GM19452 (cell line): ENCODE measurements around the gene CACNA1C.
"Not testable (repeated sequence)": the region's sequence is repeated elsewhere in the genome, so short reads cannot be mapped to it uniquely, and the experiment has no call there.

Experiments
- ATAC-seq: cut with Tn5 transposase; IDR thresholded peaks from one replicate; pipeline ENCODE4 v1.9.1; 2021; ENCODE audit not compliant: unreplicated experiment

The CACNA1C gene

DNA sequence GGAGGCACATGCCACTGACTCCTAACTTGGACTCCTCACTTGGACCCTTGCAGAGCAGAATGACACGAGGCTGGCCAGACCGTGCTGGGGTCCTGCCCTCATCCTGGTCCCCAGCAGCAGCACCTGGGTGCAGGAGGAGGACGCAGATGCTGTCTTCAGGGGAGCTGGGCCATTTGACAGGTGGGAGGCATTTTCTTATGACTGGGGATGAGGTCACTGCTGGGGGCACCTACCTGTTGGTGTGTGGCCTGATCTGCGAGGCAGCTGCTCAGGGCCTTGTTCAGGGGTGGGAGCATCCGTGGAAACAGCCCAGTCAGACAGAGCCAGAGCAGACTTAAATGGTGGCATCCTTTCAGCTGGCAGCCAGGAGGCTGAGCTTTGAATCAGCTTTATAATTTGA lies 57.3 kb downstream of the CACNA1C start:
- ATAC-seq, result no peak

GRCh38 chr12:2110849-2111566 lies 58.2 kb downstream of the CACNA1C start:
- no peak for ATAC-seq

DNA sequence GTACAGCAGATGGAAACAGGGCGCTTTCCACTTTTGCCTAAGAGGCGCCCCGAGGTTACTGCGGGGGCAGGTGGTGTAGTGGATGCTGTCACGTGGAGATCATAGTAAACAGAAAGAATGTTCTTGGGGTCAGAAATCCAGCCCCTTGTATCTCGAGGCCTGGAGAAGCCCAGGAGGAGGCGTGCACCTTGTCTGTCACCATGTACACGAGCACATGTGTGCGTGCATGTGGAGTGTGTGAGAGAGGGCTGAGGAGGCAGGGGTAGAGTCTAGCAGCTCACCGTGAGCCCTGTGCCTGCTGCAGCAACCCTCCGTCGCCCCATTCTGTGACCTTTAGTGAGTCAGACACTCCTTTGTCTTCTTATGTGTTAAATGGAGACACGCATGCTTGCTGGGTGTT lies 59.0 kb downstream of the CACNA1C start:
- ATAC-seq, result no peak

DNA sequence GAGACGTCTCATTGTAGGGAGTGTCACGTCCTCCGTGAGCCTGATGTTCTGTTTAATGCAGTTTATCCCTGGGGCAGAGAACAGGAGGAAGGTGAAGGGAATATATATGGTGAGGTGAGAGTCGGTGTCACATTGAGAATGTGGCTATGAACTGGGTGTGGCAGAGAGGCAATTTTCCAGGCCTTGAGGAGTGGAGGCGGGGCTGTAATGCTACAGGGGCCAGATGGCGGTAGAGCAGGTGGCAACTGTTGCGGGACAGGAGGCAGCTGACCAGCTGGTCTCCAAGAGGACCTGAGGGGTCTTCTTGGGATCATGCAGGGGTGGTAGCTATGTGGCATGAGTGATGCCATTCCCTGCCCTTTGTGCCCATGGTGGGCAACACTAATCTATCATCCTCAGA lies 59.6 kb downstream of the CACNA1C start:
- no peak for ATAC-seq

GRCh38 chr12:2113119-2113912 lies 60.5 kb downstream of the CACNA1C start:
- ATAC-seq, result no peak

GRCh38 chr12:2114071-2114470 lies 61.3 kb downstream of the CACNA1C start:
- ATAC-seq, result no peak

GRCh38 chr12:2115101-2115845 lies 62.5 kb downstream of the CACNA1C start:
- no peak for ATAC-seq

DNA sequence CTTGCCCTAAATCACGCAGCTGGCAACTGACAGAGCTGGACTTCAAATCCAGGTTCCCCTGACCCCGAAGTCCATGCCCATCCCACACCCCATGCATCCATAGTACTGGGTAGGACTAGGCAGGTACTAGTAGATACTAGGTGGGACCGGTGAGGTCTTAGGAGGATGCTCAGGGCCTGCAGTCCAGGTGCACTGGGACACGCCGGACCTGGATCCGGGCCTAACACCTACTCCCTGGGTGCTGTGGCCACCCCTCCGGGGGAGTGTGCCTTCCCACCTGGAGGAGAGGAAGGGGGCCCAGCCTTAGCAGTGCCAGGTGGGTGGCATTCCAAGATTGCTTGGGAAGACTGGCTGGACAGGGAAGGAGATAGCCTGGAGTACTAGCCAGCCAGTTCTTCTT lies 64.8 kb downstream of the CACNA1C start:
- ATAC-seq, result no peak

DNA sequence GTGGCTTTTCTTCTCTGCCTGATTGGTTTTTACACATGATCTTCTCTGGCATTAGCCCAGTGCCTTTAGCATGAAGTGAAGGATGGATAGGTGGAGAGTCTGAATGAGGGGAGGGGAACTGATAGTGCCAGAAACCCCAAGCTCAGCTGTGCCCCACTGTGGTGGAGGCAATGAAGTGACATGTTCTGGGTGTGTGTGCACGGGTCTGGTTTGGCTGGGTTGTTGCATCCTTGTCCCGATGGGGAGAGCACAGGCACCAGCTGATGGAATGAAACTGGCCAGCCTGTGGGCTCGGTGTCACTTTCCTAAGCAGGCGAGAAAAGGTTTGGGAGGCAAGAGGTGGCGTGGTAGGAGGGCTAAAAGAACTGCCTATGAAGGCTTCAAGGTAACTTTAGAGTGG lies 65.3 kb downstream of the CACNA1C start:
- ATAC-seq, result no peak

DNA sequence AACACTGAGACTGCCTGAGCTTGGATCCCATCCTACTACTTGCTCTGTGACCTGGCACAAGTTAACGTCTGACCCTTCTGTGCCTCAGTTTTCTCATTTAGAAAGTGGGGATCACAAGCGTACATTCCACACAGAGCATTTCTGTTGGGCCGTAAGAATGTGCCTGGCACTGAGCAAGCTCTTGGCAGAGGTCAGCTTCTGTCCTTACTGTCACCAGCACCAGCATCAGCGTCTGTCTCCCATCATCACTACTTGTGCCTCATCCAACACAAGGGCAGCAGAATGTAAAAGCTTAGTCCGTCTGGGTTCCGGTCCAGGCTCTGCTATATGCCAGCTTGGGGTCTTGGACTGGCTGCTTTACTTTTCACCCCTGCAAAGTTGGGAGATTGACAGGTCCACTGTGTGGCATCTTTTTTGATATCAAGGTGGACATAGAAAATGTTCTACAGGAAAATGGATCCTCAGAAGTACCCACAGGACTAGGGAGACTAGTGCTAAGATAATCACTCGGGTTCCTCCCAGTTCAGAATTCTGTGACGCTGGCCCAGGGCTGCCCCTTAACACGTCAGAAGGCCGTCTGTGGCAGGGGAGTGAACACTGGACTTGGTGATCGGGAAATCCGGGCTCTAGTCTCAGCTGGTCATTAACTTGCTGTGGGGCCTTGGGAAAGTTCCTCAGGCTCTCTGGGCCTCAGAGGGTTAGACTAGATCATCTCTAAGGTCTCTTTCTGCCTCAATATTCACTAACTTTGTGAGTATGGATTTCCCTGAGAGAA lies 65.9 kb downstream of the CACNA1C start:
- ATAC-seq, result no peak

- no peak for ATAC-seq
Measured at GRCh38 chr12:2119266-2119665, 66.5 kb downstream of the CACNA1C start.

DNA sequence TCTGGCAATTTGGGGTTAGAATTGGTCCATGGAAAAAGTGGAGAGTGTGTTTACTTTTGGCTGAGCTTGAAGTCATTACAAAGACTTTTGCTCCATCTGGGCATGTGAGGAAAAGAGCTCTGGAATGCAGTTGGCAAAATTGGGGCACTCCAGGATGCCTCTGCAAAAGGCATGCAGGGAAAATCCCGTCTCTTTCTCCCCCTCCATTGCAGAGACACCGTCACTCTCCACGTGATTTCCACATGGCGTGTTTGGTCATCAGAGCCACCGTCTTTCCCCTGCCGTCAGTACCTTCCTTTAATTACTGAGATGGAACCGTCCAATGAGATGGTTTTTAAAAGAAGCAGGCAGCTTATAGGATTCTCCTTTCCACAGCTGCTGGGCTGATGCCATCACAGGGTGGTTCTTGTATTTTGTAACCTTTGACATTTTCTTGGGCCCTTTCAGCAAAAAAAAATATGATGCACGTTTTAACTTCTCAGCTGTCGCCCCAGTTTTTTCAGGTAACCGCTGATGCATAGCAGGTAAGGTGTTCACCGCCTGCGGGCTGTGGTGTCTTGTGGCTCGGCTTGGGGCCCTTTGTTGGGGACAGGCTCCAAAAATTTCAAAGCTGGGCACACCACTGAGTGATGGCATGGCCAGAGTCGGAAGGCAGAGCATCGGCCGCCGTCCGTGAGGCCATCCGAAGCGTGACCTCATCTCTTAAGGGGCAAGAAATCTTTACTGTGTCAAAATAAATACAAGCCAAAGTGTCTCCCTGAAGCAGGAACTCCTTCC lies 68.4 kb downstream of the CACNA1C start:
- ATAC-seq, result no peak

DNA sequence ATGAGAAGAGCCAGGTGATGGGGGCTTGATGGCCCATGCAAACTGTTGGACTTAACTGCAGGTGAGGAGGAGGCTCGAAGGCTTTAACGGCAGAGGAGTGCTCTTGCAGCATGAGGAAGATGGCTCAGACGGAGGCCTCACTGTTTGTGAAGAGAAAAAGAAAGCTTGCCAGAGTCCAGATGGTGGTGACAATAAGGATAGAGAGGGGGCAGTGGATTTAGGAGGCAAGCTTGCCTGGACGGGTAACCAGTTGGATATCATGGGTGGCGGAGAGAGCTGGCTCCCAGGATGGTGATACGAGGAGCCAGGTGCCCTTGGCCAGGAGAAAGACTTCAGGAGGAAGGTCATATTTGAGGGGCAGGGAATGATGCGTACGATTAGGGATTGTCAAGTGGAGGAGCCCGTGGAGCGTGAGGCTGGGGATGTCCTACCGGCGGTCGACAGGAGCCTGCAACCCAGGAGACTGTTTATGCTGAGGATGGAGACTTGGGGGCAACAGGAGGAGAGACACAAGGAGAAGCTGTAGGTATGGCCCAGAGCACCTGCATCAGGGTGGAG lies 71.8 kb downstream of the CACNA1C start:
- no peak for ATAC-seq

DNA sequence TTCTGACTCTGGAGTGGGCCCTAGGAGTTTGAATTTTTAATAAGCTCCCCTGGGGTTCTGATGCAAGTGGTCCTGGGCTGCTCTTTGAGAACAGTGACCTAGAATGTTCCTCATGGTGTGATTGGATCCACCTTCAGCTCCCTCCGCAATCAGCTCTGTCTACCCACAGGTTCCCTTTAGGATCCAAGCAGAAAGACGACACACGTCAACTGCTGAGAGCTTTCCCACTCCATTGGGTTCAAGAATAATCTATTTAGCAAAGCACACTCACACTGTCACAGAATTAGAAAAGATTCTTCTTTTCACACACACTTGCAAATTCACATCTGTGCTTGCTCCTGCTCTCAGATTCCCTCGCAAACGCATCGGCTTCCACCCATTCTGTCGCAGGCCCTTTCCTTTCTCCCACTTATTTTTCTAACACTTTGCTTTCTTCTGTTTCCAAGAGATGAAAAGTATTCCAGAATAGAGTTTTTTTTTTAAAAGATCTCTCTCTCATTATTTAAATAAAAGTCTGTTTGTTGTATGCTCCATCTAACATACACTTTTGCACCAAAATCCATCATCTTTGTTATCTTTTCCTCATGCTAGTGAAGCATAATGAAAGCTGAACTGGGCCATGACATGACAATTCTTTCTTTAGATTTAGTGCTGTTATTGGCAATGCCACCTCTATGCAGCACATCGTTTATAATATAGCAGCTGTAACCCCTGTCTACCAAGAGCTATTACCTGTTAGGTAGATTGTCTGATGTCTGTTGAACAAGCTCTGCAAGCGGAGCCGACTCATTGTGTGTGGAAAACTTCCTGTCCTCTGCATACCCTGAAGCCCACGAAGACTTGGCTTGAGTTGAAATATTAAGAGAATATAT lies 73.1 kb downstream of the CACNA1C start:
- no peak for ATAC-seq

DNA sequence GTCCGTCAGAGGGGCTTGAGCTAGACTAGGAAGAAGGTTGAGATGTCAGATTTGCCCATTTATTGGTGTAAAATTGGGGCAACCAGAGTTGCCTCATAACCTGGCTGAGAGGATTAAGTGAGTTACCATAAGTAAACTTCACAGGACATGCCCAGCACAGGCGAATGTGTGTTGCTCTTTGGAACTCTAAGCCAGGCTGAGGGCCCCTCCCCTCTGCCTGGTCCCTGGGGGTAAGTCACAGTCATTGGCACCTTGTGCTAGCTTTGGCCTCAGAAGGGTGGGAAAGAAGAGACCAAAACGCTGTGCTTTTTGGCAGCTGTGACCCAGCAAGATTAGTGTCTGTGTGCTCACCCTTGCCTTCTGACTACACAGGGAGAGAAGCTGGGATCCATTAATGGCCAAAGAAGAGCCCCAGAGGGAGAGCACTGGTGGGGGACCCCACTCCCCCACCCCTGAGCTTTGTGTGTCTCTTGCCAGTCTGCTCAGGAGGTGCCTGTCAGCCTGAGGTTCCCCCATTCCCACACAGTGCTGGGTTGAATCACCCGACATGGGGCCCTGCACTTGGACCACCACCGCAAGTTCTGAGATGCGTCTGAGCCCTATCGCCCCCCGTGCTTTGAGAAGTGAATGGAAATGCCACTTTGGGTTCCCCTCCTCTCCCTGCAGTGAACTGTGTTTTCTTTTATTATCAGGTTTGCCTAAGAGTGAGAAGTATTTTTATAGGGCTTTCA lies 74.1 kb downstream of the CACNA1C start:
- ATAC-seq, result no peak

- ATAC-seq, result no peak
Measured at GRCh38 chr12:2129076-2129475, 76.3 kb downstream of the CACNA1C start.

GRCh38 chr12:2135661-2136418 lies 83.1 kb downstream of the CACNA1C start:
- ATAC-seq, result not testable (repeated sequence)

- ATAC-seq, result no peak
Measured at GRCh38 chr12:2136901-2137300, 84.1 kb downstream of the CACNA1C start.
